HCT116 (cell line): ENCODE data around the gene LCN9.

Experiments
- EZH2 ChIP-seq: fragments of 200-600 bp; sonication (generic); IDR thresholded peaks from 2 replicates; pipeline ENCODE4 v1.6.1; 2017; ENCODE audit warnings: antibody characterized with exemption, mixed run types
- JUND ChIP-seq: IDR thresholded peaks from 2 replicates; pipeline ENCODE4 v1.6.1; 2012
- POLR2A ChIP-seq: IDR thresholded peaks from 2 replicates; pipeline ENCODE4 v1.7.0; 2011; ENCODE audit warnings: borderline replicate concordance; ENCODE audit not compliant: insufficient read depth, insufficient read length; ENCODE audit errors: extremely low read depth
- POLR2AphosphoS5 ChIP-seq: IDR thresholded peaks from 2 replicates; pipeline ENCODE4 v1.6.1; 2011; ENCODE audit warnings: mild to moderate bottlenecking, low read depth, low read length, moderate library complexity
- TF ChIP-seq, protein P1 (sequence below), 3 experiments: fragments of 200-600 bp in 1 of 3; sonication (generic) in 1 of 3; IDR thresholded peaks in 2 of 3; conservative IDR thresholded peaks in 1 of 3; 2 replicates each; pipeline ENCODE4 v1.5.1; 2012 to 2017; ENCODE audit warnings: low read depth in 2 of 3, low read length in 2 of 3, antibody characterized with exemption in 1 of 3, borderline replicate concordance in 1 of 3, control low read depth in 1 of 3, mild to moderate bottlenecking in 1 of 3, mixed read lengths in 1 of 3, mixed run types in 1 of 3, moderate library complexity in 1 of 3; ENCODE audit not compliant: insufficient read depth in 1 of 3
- TF ChIP-seq, protein P2 (sequence below): IDR thresholded peaks from 2 replicates; pipeline ENCODE4 v1.6.1; 2012
- TF ChIP-seq, protein P3 (sequence below): IDR thresholded peaks from 2 replicates; pipeline ENCODE4 v1.6.1; 2012; ENCODE audit warnings: low read depth

DNA sequence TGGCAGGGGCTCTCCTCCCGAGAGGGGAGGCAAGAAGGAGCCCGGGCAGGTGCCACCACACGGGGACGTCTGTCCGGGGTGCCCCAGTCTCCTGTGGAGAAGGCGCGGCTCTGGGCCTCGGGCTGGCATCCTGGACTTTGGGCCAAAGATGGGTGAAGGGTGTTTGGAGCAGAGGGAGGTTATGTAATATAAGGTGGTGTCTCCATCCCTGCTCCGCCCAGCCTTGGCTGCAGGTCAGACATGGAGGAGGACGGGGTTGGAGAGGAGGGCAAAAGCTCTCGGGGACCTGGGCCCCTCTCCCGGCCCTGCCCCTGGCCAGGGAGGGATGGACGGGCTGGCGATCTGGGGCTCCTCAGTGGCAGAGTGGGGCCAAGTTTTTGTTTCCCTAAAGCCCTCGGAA is 37.4 kb downstream of the LCN9 start:
- TF ChIP-seq, protein P1, sequence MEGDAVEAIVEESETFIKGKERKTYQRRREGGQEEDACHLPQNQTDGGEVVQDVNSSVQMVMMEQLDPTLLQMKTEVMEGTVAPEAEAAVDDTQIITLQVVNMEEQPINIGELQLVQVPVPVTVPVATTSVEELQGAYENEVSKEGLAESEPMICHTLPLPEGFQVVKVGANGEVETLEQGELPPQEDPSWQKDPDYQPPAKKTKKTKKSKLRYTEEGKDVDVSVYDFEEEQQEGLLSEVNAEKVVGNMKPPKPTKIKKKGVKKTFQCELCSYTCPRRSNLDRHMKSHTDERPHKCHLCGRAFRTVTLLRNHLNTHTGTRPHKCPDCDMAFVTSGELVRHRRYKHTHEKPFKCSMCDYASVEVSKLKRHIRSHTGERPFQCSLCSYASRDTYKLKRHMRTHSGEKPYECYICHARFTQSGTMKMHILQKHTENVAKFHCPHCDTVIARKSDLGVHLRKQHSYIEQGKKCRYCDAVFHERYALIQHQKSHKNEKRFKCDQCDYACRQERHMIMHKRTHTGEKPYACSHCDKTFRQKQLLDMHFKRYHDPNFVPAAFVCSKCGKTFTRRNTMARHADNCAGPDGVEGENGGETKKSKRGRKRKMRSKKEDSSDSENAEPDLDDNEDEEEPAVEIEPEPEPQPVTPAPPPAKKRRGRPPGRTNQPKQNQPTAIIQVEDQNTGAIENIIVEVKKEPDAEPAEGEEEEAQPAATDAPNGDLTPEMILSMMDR (IDR thresholded peaks at IDR 0.05 in 2 of 3, conservative IDR thresholded peaks at IDR 0.05 in 1 of 3; ENCODE audit: borderline replicate concordance in 1 of 3, insufficient read depth in 1 of 3, low read depth in 2 of 3, low read length in 2 of 3), result no peak
- TF ChIP-seq EZH2, result no peak
- TF ChIP-seq, protein P2, sequence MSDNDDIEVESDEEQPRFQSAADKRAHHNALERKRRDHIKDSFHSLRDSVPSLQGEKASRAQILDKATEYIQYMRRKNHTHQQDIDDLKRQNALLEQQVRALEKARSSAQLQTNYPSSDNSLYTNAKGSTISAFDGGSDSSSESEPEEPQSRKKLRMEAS, result no peak
- no peak for TF ChIP-seq POLR2AphosphoS5
- no peak for TF ChIP-seq POLR2A
- TF ChIP-seq, protein P3, sequence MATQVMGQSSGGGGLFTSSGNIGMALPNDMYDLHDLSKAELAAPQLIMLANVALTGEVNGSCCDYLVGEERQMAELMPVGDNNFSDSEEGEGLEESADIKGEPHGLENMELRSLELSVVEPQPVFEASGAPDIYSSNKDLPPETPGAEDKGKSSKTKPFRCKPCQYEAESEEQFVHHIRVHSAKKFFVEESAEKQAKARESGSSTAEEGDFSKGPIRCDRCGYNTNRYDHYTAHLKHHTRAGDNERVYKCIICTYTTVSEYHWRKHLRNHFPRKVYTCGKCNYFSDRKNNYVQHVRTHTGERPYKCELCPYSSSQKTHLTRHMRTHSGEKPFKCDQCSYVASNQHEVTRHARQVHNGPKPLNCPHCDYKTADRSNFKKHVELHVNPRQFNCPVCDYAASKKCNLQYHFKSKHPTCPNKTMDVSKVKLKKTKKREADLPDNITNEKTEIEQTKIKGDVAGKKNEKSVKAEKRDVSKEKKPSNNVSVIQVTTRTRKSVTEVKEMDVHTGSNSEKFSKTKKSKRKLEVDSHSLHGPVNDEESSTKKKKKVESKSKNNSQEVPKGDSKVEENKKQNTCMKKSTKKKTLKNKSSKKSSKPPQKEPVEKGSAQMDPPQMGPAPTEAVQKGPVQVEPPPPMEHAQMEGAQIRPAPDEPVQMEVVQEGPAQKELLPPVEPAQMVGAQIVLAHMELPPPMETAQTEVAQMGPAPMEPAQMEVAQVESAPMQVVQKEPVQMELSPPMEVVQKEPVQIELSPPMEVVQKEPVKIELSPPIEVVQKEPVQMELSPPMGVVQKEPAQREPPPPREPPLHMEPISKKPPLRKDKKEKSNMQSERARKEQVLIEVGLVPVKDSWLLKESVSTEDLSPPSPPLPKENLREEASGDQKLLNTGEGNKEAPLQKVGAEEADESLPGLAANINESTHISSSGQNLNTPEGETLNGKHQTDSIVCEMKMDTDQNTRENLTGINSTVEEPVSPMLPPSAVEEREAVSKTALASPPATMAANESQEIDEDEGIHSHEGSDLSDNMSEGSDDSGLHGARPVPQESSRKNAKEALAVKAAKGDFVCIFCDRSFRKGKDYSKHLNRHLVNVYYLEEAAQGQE, result no peak
- TF ChIP-seq JUND, result no peak
